Stimulated activated CD8-positive, alpha-beta memory T cell treated with anti-CD3 and anti-CD28 coated beads, Interleukin-15, amount 100 ng/mL, for 24 hours (primary cell): ENCODE results near the gene CHST2.

Source experiments
- DNase-seq: peaks from one replicate; pipeline ENCODE4 v3.0.0-alpha.2; 2020; ENCODE audit warnings: low read depth

CHST2 gene

DNA sequence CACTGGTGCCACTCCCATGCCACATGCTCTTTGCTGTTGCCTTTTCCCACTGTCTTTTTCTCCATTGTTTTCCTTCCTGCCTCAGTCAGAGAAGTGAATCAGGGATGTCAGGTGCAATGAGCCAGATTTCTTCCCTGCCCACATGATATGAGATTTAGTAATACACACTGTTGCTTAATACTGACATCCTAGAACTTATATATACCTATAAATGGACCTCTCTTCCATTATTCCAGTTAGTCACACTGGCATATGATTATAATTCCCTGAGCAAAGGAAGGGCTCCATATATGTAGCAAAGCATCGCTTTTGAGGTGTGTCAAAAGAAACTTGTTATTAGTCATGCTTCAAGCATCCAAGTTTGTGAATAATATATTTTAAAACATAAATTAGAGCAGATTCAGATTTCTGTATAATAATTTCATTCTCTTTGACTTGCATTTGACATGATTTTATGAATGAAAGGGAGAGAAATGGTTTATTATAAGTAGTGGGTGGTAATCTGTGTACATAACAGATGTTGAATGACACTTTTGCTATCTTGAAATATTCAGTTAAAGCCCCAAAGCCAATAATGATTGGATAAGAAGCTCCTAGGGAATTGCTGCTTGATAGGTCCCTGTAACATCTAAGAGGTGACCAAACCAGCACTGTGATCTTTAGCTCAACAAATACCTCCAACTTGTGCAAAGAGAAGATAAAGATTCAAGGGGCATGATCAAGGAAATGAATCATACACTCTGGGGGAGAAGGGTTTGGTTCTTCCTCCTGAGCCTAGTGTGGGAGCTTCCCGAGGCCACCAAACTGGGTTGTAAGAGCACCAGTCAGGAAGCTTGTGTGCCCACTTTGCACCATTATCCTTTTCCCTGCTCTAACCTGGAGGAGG lies 48.6 kb downstream of the CHST2 start:
- no peak for DNase-seq

DNA sequence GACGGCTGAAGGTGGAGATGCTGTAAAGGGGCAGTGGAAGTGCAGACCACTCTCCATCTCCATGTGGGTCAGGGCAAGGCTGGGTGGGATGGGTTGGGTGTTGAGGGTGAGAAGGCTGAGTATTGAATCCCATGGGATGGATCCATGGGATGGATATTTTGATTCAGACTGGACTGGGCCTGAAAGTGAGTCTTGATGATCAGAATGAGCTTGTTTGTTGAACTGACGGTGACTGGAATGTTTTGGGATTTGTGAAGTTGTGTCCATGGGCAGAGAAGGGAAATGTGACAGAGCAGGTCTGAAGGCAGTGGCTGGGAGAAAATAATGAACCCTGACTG lies 49.3 kb downstream of the CHST2 start:
- no peak for DNase-seq

DNA sequence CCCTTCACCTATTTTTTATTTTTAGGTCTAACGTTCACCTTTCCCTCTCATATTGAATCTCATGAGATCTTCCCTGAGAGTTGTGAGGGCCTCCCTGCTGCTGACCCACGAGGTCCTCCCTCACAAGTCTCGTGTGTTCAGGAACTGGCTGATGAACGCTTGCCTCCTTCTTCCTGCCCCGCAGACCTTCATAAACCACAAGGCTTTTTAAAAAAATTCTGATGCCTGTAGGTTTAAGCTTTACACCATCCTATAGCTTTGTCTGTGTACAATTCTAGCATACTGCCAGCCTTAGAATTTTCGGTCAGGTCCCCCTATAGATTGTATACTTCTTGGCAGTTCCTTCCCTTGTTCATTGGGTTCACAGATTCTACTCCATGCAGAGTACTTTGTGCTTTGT lies 50.5 kb downstream of the CHST2 start:
- no peak for DNase-seq

DNA sequence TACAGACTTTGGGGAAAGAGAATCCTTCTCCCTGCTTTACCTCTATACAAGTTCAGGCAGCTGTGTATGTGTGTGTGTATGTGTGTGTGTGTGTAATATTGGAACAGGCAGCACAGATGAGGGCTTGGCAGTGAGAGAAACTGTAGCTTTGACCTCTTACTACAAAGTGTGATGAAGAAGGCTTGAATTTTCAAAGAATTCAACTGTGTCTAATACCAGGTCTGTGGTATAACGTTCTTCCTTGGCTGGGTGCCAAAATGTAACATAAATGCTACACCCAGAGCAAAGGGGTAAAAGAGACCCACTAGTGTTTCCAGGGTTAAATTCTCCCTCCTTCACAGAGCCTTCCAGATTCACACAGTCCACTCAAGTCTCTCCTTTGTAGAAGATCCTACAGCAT lies 51.1 kb downstream of the CHST2 start:
- DNase-seq = no peak

DNA sequence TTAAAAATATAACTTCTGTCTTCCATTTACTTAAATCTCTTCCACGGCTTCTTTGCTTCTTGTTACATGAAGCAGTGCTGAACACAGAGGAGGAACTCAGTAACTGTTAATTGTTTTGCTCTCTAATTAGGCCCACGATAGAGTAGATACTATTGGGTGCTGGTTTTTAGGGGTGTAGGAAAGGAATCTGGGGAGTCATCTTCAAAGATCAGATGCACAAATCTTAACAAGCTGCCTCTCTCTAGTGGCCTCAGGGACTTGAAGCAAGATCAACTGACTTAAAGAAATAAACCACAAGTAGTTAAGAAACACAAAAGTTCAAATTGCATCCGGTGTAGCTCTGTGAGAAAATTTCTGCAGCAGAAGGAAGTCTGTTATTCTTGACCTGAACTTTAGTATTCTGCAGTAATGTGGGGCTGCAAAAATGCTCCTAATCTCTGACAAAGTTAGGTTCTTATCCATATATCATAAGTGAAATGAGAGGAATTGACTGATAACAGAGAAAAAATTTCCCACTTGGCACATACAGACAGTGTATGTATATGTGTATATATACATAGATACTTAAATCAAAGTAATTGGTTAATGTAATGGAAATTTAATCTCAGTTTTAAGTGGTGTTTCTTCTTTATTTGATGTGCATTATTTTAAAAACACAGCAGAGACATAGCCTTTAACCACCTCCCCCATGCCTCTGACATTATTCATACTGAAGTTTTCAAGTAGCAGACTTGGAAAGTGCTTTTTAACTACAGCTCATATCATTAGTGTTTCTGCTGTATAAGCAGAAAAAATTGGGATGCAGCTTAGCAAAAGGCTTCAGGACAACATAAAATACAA lies 51.8 kb downstream of the CHST2 start:
- no peak for DNase-seq

DNA sequence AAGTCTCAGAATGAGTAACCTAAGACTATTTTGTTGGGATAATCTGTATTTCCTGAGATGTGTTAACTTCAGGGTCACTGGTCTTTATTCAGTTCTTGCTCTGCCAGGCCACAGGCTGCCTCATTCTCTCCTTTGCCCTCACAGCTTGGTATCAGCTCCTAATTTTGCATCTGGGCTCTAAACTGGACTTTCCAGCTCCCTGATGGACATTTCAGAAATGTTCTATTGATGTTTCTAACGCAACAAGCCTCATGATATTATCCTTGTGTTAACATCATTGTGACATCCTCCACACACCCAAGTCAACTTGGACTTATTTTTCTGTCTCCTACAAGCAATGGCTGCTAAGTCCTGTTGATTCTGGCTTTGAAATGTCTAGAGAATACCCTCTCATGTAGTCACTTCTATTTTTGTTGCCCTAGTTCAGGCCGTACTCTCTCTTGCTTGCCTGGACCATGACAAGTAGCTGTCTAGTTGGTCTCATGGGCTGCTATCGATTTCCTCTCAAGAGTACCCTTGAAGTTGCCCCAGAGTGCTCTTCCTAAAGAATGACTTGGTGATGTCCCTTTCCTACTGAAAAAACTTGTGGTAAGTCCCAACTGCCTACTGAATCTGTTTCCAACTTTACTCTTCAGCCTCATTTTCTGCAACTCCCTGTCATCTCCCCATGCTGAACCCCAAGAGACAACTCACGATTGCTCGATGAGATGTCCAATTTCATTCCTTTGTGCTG lies 52.7 kb downstream of the CHST2 start:
- no peak for DNase-seq

- DNase-seq = no peak
These were observed 53.2 kb downstream of the CHST2 start for GRCh38 chr3:143172795-143173145.

- no peak for DNase-seq
These were observed 53.7 kb downstream of the CHST2 start for GRCh38 chr3:143173242-143173641.
